Activated T-cell treated with anti-CD3 and anti-CD28 coated beads, Interleukin-2, amount 50 U/mL, for 1 hour (primary cell): ENCODE data around the gene ZBTB1.
"Not testable (repeated sequence)": the region's sequence is repeated elsewhere in the genome, so short reads cannot be mapped to it uniquely, and the experiment has no call there.

Source experiments
- DNase-seq: peaks from one replicate; pipeline ENCODE4 v3.0.0-alpha.2; 2020

ZBTB1 gene

GRCh38 chr14:64536488-64537245, 32.1 kb downstream of the ZBTB1 start:
- DNase-seq: no peak

- peak; percentile 93 for DNase-seq
Observed at GRCh38 chr14:64540208-64541202, 35.9 kb downstream of the ZBTB1 start, which contains the start of gene HSPA2. TSS of gene HSPA2 (plus strand) at chr14:64540741. CDS start at chr14:64540850, 109 bp downstream.

- DNase-seq: peak; percentile 42
Observed at GRCh38 chr14:64541261-64541971, 36.8 kb downstream of the ZBTB1 start.

GRCh38 chr14:64541972-64542835, 37.6 kb downstream of the ZBTB1 start:
- DNase-seq: peak; percentile 29

- no peak for DNase-seq
Observed at GRCh38 chr14:64542836-64543201, 38.2 kb downstream of the ZBTB1 start.

- no peak for DNase-seq
Observed at GRCh38 chr14:64544607-64545312, 40.2 kb downstream of the ZBTB1 start.

DNA sequence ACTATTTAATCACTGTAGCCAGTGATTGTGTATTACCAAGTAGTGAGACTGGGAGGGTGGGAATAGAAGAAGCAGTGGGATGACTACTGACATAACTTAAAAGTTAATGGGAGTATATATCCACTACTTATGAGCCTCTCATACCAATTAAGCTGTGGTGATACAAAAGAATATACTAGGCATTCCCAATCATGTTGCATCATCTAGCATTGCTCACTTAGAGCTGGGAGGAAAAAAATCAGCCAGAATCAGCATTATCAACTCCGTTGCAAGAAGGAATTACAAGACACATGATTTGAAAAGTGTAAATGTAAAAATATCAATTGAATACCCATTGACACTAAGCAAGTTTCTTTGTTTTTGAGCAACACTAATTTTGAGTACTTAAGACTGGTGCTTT, 44.4 kb downstream of the ZBTB1 start:
- no peak for DNase-seq

DNA sequence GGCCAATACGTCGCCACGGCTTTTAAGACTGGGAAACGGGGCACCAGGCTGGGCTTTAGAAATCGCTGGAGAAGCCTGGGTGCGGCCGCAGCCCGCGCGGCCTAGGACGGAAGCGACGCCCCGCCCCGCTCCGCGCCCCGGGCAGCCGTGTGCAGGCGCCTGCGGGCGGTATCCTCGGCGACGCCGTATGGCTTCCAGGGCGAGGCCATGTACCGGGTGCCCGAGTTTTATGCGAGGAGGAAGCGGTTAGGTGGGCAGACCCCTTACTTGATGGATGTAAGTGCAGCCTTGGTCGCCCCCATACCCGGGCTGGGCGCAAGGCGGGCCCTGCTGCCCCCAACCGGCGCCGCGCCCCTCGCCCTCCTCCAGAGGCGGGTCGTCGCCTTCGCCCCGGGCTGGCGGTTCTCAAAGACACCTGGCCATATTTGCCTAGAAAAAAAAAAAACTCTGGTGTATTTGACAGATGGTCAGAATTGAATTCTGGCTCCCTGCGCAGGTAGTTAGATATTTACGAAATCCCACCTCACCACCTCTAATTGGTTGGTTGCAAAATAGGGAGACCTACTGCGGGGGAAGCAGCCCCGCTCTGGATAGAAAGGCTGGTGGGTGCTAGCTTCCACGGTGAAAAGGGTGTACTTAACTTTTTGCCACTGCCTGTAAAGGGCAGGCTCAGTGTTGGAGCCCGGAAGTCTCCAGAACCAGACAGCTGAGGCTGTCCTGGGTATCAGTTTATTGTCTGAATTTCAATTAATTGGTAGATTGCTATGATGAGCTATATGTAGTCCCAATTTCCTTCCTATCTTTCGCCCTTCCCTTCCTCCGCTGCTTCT, 45.4 kb downstream of the ZBTB1 start, which contains the start of gene PPP1R36:
PPP1R36 (plus strand) TSS at position 171 of the 830 bp plus-strand sequence; CDS start at position 208, 37 bp downstream.
- DNase-seq: peak; percentile 61

GRCh38 chr14:64550621-64551333, 46.2 kb downstream of the ZBTB1 start:
- DNase-seq: no peak

DNA sequence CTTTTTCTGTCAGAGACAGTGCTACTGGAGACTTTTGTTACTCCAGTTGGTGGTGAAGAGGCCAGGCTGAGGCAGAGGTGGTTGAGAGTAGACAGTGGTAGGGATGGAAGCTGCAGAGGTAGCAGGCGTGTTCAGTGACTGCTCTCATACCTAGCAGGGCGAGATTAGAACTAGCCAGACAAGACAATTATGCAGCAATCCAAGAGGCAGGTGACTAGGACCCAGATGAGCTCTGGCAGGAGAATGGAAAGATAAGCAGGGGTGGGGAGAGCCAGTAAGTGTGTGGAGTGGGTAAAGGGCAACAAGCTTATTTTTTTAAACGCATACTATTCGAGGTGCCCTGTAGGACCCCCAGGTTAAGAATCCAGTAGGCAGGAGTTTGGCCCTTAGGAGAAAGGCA, 50.0 kb downstream of the ZBTB1 start:
- no peak for DNase-seq

- no peak for DNase-seq
Observed at GRCh38 chr14:64556526-64556925, 52.0 kb downstream of the ZBTB1 start.

GRCh38 chr14:64558216-64558615, 53.6 kb downstream of the ZBTB1 start:
- DNase-seq: not testable (repeated sequence)

DNA sequence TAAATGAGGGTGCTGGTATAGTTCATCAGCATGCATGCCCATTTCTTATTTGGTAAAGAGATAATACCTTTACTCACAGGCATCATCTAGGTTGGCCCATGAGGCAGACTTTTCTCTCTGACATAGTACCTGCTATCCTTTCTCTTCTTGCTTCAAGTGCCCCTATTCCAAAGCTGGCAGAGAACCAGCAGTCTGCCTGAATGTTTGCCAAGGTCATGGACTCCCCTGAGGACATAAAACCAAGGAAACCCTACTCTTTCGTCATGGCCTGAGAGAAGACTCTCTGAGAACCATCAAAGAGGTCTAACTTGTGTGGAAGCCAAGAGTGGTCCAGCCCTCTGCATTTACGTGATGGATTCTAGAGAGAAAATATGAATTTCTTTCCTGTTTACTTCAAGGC, 57.1 kb downstream of the ZBTB1 start:
- DNase-seq: no peak

GRCh38 chr14:64562436-64562835, 57.9 kb downstream of the ZBTB1 start:
- no peak for DNase-seq

GRCh38 chr14:64563696-64564095, 59.1 kb downstream of the ZBTB1 start:
- no peak for DNase-seq

GRCh38 chr14:64566651-64567122, 62.1 kb downstream of the ZBTB1 start:
- no peak for DNase-seq

GRCh38 chr14:64569138-64569631, 64.6 kb downstream of the ZBTB1 start:
- DNase-seq: no peak

- not testable (repeated sequence) for DNase-seq
Observed at GRCh38 chr14:64569646-64570045, 65.1 kb downstream of the ZBTB1 start.
